ENCODE results near the gene HOOK2.
"Not testable (repeated sequence)": the region's sequence is repeated elsewhere in the genome, so short reads cannot be mapped to it uniquely, and the experiment has no call there.

HOOK2 gene, protein sequence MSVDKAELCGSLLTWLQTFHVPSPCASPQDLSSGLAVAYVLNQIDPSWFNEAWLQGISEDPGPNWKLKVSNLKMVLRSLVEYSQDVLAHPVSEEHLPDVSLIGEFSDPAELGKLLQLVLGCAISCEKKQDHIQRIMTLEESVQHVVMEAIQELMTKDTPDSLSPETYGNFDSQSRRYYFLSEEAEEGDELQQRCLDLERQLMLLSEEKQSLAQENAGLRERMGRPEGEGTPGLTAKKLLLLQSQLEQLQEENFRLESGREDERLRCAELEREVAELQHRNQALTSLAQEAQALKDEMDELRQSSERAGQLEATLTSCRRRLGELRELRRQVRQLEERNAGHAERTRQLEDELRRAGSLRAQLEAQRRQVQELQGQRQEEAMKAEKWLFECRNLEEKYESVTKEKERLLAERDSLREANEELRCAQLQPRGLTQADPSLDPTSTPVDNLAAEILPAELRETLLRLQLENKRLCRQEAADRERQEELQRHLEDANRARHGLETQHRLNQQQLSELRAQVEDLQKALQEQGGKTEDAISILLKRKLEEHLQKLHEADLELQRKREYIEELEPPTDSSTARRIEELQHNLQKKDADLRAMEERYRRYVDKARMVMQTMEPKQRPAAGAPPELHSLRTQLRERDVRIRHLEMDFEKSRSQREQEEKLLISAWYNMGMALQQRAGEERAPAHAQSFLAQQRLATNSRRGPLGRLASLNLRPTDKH

DNA sequence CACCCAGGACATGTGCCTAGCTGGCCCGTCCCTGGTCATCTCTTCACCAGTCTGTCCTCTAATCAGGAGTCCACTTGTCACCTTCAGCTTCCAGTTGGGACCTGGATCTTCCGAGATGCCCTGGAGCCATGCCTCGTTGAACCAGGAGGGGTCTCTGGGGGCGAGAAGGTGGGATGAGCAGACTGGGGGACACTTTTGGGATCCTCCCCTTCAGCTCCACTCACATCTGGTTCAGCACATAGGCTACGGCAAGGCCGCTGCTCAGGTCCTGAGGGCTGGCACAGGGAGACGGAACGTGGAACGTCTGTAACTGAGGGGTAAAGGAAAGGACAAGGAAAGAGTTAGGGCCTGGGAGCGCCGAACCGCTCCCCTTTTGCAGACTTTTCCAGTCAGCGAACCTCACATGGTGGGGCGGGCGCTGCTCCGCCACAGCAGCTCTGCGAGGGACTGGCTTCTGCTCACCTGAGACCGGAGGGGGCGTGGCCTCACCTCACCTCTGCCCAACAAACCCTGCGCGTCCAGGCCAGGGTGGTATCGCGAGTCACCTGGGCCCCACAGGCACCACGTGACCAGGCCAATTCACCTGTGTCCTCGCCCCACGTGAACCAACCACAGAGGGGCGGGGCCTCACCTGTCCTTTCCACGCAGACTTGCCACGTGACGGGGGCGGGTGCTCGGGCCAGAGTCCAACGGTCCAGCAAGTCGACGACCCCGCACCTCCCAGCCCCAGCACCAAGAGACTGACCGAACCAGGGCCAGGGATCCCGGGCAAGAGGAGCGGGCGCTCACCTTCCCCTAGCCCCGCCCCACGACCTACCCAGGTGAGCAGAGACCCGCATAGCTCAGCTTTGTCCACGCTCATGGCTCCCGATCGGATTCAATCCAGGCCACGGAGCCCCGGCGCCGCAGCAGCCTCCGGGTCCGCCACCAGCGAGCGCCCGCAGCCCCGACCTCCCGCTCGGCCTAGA, at the start of gene HOOK2:
Gene HOOK2 (minus strand): TSS at position 965 of the 968 bp plus-strand sequence. CDS start 103 bp downstream, at position 862.
- peak; percentile 83 for DNase-seq

- DNase-seq, result no peak
These were observed 46.4 kb upstream of the HOOK2 start for GRCh38 chr19:12821761-12822160.

- not testable (repeated sequence) for DNase-seq
These were observed 42.5 kb upstream of the HOOK2 start for GRCh38 chr19:12817810-12818209.

DNA sequence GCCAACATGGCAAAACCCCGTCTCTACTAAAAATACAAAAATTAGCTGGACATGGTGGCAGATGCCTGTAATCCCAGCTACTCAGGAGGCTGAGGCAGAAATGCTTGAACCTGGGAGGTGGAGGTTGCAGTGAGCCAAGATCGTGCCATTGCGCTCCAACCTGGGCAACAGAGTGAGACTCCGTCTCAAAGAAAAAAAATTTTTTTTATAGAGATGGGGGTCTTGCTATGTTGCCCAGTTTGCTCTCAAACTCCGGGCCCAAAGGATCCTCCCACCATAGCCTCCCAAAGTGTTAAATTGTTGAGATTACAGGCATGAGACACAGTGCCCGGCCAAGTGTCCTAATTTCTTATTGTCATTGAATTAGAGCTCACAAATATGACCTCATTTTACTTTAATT, 41.8 kb upstream of the HOOK2 start:
- not testable (repeated sequence) for DNase-seq

DNA sequence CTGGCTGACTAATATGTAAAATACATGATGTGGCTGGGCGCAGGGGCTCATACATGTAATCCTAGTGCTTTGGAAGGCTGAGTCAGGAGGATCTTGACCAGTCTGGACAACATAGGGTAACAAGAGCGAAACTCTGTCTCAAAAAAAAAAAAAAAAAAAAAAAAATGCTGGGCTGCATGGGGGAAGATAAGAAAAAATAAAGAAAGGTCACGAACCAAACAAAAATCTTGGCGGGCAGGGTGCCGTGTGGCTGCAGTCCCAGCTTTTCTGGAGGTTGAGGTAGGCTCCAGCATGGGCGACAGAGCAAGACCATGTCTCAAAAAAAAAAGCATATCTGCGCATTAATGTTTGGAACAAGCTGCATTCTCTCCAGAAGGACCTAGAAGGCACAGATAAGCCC, 39.7 kb upstream of the HOOK2 start:
- no peak for DNase-seq

DNA sequence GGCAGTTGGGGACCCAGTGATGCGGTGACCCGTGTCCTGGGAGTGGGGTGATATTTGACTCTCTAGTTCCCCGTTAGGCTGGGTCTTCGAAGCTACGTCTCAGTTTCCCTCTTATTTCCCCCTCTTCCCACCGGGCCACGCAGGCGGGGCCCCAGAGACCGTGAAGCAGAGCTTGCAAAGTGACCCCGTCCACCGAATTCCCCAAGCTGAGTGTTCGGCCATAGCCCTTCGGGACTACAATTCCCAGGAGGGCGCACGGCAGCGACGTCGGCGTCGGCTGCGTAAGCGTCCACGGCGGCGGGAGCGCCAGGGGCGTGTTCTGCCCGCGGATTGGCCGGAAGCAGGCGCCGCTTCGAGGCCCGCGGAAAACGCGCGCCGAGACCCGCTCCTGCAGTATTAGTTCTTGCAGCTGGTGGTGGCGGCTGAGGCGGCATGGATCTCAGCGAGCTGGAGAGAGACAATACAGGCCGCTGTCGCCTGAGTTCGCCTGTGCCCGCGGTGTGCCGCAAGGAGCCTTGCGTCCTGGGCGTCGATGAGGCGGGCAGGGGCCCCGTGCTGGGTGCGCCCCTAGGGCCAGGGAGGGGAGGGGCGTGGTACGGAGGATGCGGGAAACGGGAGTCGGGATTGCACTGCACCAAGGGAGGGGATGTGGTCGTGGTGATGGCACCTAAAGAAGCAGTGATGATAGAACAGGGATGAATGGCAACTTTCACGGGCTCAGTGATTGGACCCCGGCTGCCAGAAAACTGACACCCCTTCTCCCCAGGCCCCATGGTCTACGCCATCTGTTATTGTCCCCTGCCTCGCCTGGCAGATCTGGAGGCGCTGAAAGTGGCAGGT, 31.1 kb upstream of the HOOK2 start, which contains the start of gene RNASEH2A:
Gene RNASEH2A (plus strand): TSS at position 343 of the 840 bp plus-strand sequence. CDS start 90 bp downstream, at position 433.
- DNase-seq, result peak; percentile 95

- DNase-seq, result no peak
These were observed 28.7 kb upstream of the HOOK2 start for GRCh38 chr19:12804051-12804450.

DNA sequence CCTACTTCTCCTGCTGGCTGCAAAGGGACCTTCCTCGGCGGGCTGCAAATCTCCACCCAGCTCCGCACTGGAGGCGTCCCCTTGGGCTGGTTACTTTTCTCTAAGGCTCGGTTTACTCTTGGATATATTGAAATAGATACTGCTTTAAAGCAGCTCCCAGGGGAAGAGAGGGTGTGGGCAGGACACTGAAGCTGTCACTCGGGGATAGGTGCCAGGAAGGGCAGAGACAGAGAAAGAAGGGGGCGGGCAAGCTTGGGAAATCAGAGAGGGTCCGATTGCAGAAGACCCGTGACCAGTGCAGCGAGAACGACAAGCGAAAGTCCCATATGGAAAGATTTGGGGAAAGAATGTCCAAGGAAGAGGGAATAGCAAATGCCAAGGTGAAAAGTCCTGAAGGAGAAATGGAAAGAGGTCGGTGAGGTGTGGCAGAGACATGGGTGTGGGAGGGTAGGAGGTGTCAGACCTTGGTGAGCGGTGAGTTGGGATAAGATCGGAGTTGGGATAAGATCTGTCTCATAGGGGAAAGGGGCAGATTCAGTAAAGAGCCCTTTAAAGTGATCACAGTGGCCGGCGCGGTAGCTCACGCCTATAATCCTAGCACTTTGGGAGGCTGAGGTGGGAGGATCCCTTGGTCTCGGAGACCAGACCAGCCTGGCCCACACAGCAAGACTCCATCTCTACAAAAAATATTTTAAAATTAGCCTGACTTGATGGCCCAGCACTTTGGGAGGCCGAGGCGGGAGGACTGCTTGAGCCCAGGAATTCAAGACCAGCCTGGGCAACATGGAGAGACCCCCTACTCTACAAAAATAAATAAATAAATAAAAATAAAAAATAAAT, 27.1 kb upstream of the HOOK2 start:
- no peak for DNase-seq

DNA sequence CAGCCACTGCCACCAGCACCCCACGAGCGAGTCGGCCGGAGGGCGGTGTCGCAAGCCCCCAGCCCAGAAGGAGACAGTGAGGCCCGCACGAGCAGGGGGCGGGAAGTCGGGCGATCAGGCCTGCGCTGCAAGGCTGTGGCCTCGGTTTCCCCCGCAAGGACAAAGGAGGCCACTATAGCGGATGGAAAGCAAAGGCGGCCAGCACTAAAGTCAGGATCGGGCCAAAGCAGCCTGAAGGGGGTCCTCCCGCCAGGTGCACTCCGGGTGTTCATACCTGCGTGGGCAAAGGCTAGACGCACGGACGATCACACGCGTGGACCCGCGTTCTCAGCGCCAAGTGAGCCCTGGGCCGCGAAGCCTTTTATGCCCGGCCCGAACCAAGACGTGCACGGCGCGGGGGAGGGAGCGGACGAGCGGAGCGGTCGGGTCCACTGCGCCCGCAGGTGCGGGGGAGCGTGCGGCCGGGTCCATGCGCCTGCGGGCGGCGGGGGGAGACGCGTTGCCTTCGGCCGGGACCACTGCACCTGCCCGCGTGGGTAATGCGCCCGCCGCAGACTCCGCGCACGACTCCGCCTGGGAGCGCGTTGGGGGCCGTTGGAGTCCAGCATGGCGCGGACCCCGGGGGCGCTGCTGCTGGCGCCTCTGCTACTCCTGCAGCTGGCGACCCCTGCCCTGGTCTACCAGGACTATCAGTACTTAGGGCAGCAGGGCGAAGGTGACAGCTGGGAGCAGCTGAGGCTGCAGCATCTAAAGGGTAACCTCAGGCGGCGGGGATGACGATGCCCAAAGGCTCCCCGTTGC, 26.3 kb upstream of the HOOK2 start, which contains the start of the genes PRDX2 and THSD8:
Gene PRDX2 (minus strand): TSS at position 335 of the 801 bp plus-strand sequence. CDS start 539 bp downstream, outside the sequence.
Gene THSD8 (plus strand): TSS at position 604 of the 801 bp plus-strand sequence. CDS start 3 bp downstream, at position 607.
- peak; percentile 93 for DNase-seq

- DNase-seq, result peak; percentile 39
These were observed 25.6 kb upstream of the HOOK2 start for GRCh38 chr19:12800923-12801465.

DNA sequence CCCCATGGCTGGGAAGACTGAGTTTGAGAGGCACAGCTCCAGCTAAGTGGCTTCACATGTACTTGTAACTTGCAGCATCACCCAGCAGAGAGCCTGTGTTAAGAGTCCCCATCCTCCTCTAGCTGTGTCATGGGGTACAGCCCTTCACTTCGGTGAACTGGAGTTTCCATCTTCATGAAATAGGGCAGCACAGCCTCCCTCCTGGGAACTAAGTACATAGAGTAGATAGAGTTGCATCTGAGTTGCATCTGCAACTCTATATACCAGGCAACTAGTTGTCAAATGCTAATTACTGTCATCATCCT, 25.1 kb upstream of the HOOK2 start:
- DNase-seq, result no peak

DNA sequence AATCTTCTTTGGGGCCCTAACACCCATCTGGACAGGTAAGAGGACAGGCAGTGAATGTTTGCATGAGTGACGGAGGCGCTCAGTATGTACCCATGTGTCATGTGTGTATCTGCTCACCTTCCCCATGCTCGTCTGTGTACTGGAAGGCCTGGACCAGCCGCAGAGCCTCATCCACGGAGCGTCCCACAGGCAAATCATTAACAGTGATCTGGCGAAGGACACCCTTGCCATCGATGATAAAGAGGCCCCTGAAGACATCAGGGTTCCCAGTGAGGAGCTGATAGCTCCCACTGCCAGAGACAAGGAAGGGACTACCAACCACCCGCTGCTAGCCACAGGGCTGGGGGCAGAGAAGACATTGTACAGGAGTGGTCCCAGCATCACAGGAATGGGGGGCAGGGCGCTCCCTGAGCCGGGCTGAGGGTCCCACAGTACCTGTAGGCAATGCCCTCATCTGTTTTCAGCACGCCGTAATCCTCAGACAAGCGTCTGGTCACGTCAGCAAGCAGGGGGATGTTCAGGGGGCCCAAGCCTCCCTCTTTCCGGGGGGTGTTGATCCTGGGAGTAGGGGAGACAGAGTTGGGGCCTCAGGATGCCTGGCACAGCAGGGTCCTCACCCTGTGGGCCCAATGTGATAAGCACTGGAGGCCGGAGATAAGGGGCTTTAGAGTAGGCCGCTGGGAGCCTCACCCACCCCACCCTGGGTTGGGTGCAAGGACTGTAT, 24.6 kb upstream of the HOOK2 start:
- no peak for DNase-seq

- not testable (repeated sequence) for DNase-seq
These were observed 22.3 kb upstream of the HOOK2 start for GRCh38 chr19:12797607-12798006.

DNA sequence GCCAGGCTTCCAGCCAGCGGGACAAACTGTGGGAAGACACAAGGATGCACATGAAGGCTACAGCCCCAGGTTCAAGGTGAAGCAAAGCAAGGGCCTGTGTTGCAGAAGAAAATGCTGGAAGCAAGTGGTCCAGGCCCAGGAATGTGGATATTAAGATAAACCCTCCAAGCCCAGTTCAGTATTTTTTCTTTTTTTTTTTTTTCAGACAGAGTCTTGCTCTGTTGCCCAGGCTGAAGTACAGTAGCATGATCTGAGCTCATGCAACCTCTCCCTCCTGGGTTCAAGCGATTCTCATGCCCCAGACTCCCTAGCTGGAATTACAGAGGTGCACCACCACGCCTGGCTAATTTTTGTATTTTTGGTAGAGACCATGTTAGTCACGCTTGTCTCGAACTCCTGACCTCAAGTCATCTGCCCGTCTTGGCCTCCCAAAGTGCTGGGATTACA, 21.8 kb upstream of the HOOK2 start:
- DNase-seq, result no peak

- DNase-seq, result peak; percentile 78
These were observed 21.1 kb upstream of the HOOK2 start for GRCh38 chr19:12796146-12797071.

- no peak for DNase-seq
These were observed 19.6 kb upstream of the HOOK2 start for GRCh38 chr19:12794971-12795381.

GRCh38 chr19:12794196-12794941, 19.0 kb upstream of the HOOK2 start:
- no peak for DNase-seq

All from RPMI8226 (cell line).